SK-N-DZ (cell line): ENCODE measurements around the gene USP3.
A peak's percentile ranks its signal among the peaks of the same experiment; 100 is the strongest.

Source experiments
- DNase-seq: peaks from one replicate; pipeline ENCODE4 v3.0.0-alpha.2; 2015; ENCODE audit warnings: low spot score

USP3 gene

DNA sequence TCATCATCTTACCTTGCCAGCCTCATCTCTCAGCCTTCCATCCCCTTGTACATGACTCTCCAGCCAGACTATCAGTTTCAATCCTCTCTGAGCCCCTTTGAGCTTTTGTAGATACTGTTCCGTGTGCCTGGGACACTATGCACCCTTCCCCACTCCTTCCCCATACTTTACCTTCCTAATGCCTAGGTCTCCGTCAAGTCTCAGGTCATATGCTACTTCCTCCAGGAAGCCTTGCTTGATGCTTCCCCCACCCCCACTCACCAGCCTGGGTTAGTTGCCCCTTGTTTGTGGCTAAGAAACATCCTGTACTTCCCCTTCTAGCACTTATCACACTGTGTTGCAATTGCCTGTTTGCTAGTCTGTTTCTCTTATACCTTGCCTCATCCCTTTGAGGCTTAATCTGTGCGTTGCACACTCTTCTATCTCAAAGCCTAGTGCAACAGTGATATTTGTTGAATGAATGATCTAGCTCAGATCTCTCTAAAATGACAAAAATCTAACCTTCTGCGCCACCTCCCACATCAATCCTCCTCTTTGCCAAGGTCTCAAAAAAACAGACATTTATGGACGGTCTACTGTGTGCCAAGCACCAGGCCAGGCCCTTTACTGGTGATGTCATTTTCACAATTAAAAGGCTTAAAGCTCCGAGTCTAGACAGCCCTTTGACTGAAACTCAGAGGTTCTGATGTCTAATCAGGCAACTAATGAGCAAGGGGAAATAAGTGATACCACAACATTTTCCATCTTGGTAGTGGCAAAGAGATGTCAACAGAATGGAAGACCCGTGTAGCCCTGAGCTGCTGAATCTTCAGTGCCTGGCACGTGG is 6.5 kb upstream of the USP3 start:
- no peak for DNase-seq

DNA sequence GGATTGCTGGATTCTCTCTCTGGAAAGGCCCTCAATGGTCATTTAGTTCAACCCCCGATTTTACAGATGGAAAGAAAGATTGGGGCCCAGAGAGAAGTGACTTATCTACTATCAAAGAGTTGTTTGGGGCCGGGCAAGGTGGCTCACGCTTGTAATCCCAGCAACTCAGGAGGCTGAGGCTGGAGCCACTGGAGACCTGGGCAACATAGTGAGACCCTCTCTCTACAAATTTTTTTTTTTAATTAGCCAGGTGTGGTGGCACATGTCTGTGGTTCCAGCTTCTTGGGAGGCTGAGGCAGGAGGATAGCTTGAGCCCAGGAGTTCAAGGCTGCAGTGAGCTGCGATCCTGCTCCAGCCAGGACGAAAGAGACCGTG is 5.2 kb upstream of the USP3 start:
- no peak for DNase-seq

DNA sequence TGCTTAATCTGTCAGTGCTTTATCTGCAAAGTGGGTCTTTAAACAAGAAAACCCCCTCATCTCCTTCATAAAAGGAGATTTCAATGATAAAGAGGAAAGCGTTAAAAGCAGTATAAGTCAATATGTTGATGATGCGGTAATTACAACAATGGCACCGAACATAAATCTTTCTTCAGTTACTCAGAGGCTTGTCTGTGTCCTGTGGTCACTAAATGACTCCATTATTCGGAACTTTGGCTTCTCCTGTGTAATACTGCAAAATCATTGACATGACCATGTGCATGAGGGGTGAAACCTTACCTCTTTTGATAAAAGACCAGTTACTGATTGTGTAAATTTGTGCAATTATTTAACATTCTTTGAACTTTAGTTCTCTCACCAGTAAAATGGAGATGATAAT is 4.8 kb upstream of the USP3 start:
- DNase-seq = no peak

DNA sequence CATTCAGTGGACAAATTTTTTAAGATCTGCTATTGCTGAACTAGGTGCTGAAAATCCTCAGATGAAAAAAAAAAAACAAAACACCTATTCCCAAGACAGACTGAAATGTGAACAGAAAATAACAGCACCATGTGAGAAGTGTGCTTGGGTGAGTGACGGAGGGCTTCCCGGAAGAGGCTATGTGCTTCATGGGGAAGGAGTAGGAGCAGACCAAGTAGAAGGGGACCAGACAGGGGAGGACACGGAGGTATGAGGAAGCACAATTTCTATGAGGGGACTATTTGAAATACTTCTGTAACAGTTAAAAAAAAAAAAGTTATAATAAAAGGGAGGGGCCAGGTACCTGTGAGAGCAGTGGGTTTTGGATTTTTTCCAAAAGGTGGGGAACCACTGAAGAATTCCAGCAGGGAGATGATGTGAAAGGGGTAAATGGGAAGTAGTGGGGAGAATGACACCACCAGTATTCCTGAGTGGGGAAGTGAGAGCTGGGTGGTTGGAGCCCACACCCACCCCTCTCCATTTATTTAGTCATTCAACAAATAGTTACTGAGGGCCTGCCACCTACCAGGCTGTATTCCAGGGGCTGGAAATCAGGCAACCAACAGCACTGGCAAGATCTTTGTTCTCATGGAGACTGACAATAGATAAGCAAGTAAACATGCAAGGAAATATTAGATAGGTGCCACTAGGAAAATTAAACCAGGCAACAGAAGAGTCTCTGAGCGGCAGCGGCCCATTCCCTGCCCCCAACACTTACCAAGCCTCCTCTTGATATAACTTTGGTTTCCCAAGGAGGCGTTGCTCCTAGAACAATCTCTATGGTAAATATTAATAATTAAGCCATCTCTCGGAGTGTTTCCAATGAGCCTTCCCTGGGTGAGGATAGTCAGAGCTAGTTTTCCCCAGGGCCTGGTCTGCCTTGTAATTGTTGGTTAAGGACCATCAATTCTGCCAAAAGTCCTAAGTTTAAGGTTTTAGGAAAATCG is 3.8 kb upstream of the USP3 start:
- no peak for DNase-seq

DNA sequence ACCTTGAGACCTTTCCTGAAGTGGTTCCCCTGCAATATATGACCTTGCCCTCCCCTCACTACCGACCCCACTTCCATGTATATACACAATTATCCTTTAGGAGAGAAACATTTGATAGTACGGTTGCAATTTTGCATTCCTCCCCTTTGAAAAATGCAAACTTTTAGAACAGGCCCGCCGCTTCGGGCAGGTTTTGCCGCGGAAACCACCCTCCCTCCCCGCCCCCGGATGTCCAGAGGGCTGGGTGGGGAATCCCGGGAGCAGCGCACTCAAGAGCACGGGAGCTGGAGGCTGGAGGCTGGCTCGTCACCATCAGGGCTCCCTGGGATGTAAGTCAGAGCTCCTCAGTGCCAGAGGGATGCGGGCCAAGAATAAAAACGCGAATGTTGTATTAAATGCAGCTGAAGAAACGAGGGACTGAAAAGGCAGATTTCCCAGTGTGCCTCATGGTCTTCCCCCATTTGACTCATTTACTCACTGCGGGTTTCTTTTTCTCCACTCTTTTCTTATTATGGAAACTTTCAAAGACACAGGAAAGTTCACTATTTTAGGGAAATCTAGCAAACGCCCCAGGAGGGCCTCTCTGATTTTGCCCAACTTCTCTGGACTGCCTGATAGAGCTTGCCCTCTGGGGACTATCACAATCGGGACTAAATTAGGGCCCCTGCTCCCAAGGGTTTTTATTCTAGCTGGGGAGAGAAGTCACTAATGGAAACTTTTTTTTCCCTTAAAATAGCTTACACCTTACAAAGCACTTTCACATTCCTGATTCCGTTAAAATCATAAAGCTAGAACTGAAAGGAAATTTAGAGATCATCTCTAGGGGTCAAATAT is 2.9 kb upstream of the USP3 start:
- DNase-seq = no peak

DNA sequence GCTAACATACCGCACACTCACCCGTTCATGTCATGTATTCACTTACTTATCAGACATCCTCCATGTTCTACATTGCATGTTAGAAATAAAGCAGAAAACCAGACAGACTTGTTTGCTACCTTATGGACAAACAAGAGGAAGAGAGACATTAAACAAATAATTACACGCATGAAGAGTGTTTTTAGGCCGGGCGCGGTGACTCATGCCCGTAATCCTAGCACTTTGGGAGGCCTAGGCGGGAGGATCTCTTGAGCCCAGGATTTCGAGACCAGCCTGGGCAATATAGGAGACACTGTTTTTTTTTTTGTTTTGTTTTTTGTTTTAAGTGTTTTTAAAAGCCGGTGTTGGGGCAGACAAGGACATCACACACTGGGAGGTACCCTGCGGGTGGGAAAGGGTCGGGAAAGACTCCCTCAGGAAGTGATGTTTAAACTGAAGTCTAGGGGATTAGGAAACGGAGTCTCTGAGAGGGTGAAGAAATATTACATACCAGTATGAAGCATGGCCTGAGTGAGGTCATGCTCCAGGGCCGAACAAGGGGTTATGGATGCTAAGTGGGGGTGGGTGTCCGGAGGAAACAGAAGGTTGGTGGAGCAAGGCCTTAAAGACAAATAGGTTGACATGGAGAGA is 2.1 kb upstream of the USP3 start:
- no peak for DNase-seq

DNA sequence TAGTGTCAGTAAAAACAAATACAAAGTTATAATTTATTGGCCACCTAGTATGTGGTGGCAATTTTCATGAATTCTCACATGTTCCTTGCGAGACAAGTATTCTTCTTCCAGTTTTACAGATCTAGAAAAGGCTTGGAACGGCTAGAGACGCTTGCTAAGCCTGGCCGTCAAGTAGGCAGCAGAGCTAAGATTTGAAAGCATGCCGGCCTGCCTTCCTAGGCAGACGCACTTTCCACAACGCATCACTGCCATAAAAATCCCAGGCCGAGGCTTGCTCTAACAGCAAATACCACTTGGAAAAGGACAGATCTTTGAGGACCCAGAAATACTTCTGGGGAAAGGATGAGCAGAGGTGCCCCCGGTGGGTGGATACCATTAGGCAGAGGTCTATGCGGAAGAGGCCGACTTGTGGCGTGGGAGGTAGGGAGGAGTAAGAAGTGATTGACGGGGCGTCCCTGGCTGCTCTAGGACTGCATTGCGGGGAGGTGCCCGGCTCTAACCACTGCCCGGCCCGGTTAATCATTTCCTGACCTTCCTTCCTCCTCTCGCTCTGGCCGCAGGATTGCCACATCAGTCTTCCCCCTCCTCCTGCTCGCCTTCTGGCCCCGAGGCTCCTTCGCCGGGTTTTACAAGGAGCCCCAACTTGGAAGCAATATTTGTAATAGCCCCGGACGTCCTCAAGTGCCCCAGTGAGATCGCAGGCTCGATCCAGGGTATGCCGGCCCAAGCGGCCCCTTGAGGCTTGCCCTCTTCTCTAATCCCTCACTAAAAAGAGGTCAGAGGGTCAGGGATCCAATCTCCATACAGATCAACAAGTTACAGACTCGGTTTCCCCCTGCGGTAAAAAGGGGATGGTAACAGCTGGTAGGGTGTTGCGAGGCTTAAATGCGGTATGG is 1.3 kb upstream of the USP3 start:
- no peak for DNase-seq

DNA sequence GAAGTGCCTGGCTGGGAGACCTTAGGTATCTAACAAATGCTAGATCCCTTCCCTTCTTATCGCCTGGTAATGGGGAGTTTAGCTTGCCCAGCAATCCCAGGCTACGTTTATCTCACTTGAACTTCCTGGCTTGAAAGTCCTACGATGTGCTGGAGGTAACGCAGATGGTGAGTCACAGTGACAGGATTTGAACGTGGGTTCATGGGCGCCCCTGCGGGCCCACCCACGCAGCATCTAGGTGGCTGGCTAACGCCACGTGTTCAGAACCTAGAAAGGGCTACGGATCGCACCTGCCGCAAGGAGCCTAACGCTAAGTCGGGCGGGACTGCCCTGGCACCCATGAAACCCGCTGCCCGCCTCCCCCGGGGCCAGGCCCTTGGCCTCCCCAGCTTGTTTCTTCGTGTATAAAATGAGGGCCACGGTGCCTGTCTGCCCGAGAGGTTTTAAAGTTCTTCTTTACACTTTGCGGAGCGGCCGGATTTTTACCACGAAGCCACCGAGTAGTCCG is 600 bp upstream of the USP3 start:
- DNase-seq = peak; percentile 43

DNA sequence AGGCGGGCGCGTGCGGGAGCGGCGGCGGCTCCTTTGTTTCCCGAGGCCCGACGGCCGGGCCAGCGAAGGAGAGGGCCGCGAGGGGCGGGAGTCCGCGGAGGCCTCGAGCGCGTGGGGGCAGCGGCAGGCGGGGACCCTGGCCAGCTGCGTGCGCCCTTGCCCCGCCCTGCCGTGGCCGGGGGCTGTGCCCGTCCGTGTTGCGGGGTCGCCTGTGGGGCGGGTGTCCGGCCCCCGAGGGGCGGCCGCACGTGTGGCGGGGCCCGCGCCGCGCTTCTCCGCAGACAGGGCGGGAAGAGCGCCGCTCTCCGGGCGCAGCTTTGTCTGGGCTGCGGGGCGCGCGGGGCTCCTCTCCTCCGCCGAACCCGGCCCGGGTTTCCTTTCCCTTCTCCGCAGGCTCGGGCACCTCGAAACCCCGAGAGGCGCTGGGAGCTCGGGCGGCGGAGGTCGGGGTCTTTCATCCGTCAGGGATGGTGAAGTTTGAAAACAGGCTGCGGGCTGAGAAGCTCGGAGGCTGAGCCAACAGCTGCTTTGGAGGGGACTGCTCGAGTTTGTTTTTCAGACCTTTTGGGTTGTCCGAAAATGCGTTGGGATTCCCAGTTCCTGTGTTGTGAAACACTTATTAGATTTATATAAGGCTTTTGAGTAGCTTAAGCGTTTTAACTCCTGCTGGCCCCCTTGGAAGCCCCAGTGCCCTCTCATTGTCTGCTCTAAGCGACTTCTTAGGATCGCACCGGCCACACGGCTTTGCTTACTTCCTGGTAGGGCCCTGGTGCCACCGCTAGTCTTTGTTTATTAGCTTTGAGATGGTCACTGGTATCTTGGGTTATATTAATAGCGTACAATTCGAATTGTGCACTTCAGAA is 817 bp downstream of the USP3 start:
- DNase-seq = peak; percentile 60

DNA sequence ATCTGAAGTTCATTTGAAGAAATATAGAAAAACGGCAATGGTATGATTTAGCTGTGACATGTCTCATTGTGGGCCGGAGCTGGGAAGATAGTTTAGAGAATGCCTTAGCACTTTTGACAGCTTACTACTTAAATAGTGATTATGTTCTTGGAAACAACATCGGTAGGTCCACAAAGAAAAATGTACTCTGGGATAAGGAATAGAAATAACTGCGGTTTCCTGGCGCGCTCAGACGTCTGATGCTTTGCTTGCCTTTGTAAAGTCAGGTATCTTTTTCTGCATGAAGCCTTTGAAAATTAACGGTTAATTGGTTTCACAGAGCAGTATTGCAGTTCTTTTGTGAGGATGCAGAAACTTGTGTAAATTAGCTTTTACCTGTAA is 1.4 kb downstream of the USP3 start:
- no peak for DNase-seq

DNA sequence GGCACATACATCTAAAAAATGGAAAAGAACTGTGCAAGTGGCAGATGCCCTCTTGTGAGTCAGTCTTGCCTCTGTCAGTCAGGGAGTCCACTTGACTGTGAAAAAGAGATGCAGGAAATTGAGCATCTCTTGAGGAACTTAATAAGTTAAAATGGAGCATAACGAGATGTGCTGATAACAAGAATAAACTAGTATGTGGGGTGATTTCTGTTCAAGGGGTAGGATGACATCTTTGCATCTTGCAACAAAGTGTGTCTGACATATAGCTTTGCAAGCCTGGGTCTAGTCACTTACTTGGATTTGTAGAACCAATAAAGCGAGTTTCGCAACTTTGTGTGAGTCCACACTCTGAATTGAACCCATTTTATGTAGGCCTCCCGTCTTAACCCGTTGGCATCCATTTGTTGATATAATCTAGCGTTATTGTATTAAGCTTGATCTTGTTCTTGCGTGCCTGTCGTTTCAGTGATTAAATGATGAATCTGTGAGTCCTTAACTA is 2.2 kb downstream of the USP3 start:
- peak; percentile 35 for DNase-seq

DNA sequence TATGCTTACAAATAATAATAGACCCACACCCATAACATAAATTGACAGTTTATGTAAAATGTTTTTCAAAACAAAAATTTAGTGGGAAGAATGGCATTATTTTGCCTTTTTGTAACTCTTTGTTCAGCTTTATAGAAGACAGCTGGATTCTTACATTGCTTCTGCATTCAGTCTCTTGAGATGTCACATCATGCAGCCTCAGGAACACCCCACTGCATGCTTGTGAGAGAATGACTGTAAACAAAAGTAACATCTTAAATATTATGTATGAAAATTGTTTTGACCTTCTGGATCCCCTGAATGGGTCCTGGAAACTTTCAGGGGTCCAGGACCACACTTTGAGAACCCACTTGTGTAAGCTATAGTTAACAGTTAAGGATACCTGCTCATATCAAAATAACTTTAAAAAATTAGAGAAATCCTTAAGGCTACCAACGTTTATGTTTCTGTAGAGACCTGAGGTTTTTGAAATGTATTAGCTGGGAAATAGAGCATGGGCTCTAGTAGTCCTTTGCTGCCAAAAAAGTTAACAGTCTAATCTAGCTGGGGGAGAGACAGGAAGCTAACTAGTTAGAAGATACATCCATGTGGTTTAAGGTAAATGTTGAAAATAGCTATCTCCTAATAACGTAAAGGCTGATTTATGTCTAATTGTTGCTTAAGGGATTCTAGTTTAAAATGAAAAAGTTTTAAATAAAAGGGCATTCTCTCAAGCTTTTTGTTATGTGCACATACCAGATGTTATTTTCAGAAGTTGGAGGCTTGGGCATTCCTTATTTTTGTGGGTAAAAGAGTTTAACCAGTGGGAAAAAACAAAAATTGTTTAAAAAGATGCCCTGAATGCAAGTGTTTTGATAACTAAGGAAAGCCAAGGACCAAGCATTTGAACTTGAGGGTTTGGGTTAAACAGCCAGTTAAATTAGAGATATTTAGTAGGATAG is 3.8 kb downstream of the USP3 start:
- DNase-seq = no peak

DNA sequence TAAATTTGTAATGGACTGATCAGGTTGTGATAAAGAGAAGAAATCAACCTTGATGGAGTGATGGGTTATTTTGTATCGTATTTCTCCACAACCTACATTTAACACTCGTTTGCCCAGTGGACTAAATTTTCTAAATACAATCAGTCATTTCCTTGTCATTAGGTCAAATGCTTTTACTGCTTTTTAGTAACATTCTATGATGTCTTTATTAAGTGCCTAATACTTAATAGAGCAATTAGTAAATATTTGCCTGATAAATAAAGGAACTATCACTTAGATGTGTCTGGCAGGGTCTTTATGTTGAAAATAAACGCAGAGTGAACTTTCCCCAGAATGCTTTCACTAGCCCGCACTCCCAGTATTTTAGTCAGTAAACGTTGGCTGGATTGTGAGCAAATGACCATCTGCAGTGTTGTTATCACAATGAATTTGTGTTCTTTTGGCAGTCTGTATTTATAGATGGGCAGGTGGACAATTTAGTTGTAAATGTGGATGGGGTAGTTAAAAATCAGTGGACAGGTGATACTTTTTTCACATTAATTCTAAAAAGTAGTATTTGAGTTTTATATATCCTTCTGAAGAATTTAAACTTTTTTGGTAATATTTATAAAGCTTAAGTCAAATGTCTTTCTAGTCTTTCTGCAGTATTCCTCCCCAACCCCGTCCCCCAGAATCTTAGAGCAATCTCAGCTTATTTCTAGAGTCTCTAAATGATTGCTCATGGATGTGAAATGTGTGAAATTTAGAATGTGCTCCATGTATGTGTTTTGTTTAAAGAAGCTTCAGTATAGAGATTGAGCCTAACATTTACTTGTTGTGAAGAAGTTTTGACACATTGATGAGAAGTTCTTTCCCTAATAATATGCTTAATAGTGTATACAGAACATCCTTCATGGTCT is 4.9 kb downstream of the USP3 start:
- no peak for DNase-seq

DNA sequence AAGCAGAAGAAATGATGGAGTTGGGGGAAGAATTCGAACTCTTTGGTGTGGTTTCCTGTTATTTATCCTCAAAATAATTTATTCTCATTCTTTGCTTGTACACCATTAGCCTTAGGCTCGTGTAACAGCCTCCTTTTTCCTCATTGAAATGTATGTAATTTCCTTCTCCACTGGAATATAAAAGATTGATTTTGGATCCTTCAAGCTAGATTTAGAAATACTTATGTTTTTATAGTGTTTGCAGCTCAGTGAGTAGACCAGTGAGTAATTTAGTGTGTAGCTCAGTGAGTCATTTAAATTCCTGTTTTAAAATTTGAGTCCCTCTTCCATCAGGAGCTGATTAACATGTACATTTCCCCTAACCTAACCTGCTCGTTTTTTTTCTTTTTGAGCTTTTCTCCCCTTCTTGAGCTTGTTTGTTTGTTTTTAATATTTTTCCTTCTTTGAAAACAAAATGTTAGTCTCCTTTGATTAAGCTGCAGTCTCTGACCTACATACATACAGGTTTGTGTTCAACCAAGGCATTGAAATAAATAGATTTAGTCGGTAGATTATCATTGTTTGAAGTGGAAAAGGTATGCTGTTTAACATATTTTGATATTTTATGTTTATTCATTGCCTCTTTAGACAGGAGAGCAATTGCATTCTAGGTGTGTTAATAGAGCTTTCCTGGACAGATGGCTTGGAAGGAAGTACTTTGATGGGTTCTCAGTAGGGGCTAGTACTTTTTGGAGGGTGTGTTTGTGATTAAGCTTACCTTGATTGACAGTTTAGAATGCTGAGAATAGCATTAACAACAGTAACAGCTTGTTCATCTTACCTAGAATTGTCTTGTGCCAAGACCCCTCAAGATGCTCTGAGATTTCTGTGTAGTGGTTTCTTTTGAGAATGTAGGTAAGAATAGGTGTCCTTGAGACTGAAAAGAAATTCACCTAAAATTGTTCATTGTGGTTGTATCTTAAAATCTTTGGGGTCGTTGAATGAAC is 5.9 kb downstream of the USP3 start:
- no peak for DNase-seq

DNA sequence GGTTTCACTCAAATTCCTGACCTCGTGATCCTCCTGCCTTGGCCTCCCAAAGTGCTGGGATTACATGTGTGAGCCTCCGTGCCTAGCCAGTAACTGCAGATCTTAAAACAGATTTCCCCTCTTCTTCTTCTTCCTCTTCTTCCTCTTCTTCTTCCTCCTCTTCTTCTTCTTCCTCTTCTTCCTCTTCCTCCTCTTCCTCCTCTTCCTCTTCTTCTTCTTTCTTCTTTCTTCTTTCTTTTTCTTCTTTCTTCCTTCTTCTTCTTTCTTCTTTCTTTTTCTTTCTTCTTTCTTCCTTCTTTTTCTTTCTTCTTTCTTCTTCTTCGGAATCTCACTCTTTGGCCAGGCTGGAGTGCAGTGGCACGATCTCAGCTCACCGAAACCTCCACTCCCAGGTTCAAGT is 7.8 kb downstream of the USP3 start:
- no peak for DNase-seq
